HG02943 (cell line): Measurements from ENCODE around the gene ESR1.

Experiments
- ATAC-seq: cut with Tn5 transposase; IDR thresholded peaks from one replicate; pipeline ENCODE4 v1.9.1; 2021; ENCODE audit warnings: mild to moderate bottlenecking, low read depth, moderate library complexity; ENCODE audit not compliant: unreplicated experiment

ESR1 gene

DNA sequence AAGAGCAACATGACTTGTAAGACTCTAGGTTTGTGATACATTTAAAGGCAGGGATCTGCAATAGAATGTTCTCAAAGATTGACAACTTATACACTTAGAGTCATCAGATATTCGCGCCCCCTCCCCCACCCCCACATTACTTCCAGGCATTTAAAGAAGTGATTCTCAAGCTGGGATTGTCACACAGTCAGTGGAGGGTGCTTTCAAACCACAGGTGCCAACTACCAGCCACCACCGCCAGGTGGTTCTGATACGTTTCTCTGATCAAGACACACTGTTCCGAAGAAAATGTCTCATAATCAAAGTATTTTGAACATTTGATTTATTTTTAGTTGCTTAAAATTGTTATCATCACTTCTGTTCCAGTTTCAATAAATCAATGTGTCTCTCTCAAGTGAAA, 357.5 kb downstream of the ESR1 start:
- ATAC-seq: no peak

DNA sequence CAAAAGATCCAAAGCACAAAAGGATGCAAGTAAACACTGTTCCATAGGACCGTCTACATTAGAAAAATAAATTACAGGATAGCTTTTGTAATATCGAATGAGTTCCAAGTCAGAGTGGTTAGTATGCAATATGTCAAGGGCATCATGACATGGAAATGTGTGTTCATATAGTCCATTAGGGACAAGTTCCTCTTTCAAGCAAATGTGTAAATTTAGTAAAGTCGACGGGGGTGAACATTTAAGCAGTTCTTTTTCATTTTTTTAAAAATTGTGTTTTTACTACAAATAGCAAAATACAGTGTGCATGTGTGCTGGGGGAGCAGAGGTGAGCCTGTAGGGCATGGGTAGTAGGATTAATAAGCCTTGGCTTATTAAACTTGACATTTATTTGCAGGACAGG, 359.0 kb downstream of the ESR1 start:
- no peak for ATAC-seq

DNA sequence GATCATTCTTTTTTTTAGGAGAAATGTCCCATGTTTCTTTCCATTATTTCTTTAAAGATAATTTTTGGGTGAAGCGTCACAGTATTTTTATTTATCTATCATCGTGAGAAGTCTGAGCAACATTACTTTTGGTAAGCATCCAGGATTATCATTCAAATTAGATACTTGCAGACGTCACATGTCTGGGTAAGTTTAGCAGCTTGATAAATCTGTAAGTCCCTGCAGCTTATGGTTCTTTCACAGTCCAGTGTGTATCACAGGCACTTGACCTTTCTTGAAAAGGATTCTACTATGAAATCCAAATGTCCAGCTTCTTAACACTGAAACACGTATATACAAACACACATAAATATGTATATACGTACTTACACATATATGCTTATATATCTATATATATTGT, 359.4 kb downstream of the ESR1 start:
- ATAC-seq: no peak

DNA sequence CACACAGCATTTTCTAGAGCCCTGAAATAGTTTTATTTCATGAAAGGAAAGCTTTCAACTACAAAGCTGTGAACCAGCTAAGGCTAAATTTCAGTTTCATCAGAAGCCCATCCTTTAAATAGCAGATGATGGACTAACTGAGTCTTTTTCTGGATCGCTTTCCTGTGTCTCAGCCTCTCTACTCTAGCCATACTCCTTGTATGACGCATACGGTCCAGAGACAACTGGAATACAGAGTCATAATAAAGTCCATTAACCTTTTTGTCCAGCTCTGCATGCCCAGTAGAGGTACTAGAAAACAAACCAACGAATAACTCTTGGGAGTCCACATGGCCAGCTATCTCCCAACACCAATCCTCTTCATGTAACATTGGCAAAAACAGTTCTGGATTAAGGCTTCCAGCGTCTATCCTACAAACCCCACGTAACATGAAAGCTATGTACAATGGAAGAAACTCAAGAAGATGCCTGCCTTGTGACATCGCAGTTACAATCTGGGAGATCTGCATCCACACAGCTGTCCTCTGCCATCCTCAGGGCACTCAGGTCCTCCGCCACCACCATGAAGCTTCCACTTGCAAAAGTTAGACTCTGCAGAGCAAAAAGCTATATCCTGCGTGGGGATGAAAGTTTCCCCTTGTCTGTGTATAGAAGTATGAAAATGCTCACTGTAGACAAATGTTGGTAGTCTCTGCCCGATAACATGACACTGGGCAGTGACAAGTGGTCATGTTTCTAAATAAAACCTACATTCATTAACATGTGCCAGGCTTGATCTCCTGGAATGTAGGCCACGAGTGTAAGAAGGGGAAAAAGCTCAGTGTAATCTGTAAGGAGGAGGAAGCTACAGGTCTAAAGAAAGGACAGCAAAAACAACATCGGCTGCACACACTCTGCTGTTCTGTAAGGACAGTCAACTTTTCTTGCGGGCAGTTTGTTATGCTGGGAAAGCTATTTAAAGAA, 360.4 kb downstream of the ESR1 start:
- no peak for ATAC-seq

DNA sequence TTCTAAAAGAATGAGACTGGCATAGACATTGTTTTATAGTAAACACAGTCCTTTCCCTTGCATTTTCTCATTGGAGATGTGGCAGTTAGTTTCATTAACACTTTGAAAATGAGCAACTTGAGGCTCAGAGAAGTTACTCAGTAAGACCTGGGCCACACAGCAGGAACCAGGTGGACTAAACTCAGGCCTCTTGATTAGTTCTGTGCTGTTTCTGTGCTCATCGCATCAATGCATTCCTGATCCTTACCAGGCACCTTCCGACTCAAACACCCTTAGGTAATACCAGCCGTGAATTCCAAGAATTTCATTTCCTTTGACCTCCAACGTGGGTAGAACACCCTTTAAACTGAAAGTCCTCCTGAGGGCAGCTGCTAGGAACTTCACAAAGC, 362.8 kb downstream of the ESR1 start:
- no peak for ATAC-seq

DNA sequence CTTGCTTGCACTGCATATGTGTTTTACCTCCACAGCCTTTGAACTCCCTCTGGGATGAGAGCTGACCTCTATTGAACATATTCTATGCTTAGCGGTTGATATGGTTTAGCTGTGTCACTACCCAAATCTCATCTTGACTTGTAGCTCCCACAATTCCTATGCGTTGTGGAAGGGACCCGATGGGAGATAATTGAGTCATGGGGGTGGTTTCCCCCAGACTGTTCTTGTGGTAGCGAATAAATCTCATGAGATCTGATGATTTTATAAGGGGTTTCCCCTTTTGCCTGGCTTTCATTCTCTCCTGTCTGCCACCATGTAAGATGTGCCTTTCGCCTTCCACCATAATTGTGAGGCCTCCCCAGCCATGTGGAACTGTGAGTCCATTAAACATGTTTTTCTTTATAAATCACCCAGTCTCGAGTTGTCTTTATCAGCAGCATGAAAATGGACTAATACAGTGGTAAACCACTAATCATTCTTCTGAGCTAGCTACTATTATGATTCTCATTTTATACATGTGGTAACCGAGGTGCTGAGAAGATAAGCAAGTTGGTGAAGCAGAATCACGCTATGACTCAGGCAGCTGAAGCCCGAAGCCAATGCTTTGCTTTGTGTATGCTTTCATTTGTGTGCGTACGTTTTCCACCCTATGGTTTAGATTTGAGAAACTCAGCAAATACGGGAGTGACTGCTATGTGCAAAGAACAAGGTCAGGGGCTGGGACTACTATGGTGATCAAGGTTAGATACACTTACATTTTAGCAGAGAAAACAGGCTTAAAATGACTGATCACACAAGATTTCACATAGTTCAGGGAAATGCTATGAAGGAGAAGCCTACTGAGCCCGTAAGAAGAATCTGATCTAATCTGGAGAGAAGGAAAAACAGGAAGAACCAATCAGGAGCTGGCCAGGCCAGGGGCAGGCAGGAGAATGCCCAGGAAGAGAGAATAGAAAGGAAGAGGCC, 363.5 kb downstream of the ESR1 start:
- ATAC-seq: peak; percentile 93

DNA sequence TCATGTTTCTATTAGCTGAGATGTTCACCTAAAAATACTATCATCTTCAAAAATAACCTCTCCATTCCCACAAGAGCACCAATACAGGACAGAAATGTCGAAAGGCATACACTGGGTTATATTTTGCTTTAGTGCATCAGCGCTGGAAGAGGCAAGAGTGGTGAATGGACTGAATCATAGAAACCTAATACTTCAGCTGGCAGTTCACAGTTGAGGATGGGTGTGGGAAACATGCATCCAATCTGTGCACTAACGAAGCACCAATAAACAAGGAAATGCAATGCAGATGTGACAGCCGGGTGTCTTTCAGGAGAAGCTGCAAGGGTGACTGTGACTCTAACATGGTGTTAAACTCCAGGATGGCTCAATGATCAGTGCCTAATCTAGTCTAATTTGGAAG, 365.8 kb downstream of the ESR1 start:
- ATAC-seq: no peak

DNA sequence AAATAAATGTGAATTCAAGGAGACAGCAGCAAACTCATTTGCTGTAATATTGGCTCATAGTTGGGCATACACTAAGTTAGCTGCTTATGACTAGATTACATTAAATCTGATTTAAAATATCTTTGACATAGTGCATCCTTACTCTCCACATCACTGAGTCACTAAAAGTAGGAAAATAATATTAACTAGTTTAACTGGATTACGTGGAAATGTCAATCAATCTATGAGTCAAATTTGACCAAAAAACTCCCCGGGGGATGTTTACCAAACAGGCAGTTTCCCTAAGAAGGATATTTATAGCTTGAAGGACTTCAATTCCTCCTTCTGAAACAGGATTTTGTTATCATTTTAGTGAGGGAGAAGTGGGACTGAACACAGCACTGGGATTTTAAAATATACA, 366.5 kb downstream of the ESR1 start:
- ATAC-seq: no peak

DNA sequence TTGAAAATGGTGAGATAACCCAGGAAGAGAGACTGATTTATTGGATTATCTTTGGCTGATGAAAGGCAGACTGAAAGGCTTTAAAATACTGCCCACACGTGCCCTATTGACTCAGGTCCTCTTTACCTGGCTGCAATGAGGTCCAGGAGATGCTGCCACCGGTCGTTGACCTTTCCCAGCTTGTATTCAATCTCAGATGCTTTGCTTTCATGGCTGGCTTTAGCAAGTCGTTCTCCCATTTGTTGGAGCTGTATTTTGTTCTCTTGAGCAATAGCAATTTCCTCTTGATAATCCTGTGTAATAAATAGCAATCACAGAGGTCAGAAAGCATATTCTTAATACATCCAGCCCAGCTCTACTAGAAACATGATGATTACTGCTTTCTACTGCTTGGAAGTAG, 368.8 kb downstream of the ESR1 start:
- no peak for ATAC-seq
